Activated naive CD4-positive, alpha-beta T cell treated with anti-CD3 and anti-CD28 coated beads for 36 hours (primary cell): Measurements from ENCODE around the gene ZNF827. TPM values are rescaled to one million over a fixed set of nuclear protein-coding genes. Genes with fewer than 3 reads are reported as not detected.

ENCODE experiments used
- CTCF ChIA-PET: fragments of 350-600 bp; sonication (Branson Sonifier 250); formaldehyde crosslinking; loops from one replicate; lab custom pipeline; 2021; ENCODE audit warnings: antibody characterized with exemption; lab: Charles Lee
- DNase-seq: peaks from one replicate; pipeline ENCODE4 v3.0.0-alpha.2; 2020
- H3K27ac Mint-ChIP-seq: one replicate; pipeline ENCODE4 v1.8.0; 2021; ENCODE audit warnings: mild to moderate bottlenecking, mixed read lengths
- H3K27me3 Mint-ChIP-seq: one replicate; pipeline ENCODE4 v1.8.0; 2021; ENCODE audit warnings: low read depth, mixed read lengths
- H3K36me3 Mint-ChIP-seq: one replicate; pipeline ENCODE4 v1.8.0; 2021; ENCODE audit warnings: low read depth, mixed read lengths
- H3K4me1 Mint-ChIP-seq: one replicate; pipeline ENCODE4 v1.8.0; 2021; ENCODE audit warnings: low read depth, mixed read lengths
- H3K4me3 Mint-ChIP-seq: one replicate; pipeline ENCODE4 v1.8.0; 2021; ENCODE audit warnings: mild to moderate bottlenecking, moderate library complexity, mixed read lengths
- H3K9me3 Mint-ChIP-seq: one replicate; pipeline ENCODE4 v1.8.0; 2021; ENCODE audit warnings: mixed read lengths
- intact Hi-C: fragments of 100-400 bp; cut with micrococcal nuclease; formaldehyde crosslinking; loops from one replicate; pipeline ENCODE4 v1.15.1; 2023
- total RNA-seq, 2 experiments: library from RNA; stranded (reverse); gene quantifications; one replicate each; pipeline ENCODE4 v1.2.3, GENCODE V29; 2021

The ZNF827 gene
- total RNA-seq, 2 experiments from 2014 or later, result 15.6 to 17.5 TPM

GRCh38 chr4:145709336-145709735 is 229.3 kb downstream of the ZNF827 start:
- no peak overlapping the region for H3K27ac Mint-ChIP-seq
- intact Hi-C loops, result no loop called here
- CTCF ChIA-PET, result no interaction called here

More at GRCh38 chr4:145709336-145709735, 229.3 kb downstream of the ZNF827 start:
- peaks cover 4% of the 10 kb centered on the region for H3K36me3 Mint-ChIP-seq
- H3K27me3 Mint-ChIP-seq, result peaks cover 4% of the 10 kb centered on the region
- H3K4me3 Mint-ChIP-seq, result no peak overlapping the region
- H3K9me3 Mint-ChIP-seq, result peaks cover 13% of the 10 kb centered on the region
- no peaks in the 10 kb centered on the region for H3K4me1 Mint-ChIP-seq
- DNase-seq, result no peak

Other genes starting within 250 kb of the ZNF827 start
- gene LSM6, start 236.9 kb upstream of the ZNF827 start, total RNA-seq, result 10 to 100 TPM; 62.9 to 65.8 TPM